GM18502 (cell line): Measurements from ENCODE around the gene STAB2.
"Not testable (repeated sequence)": the region's sequence is repeated elsewhere in the genome, so short reads cannot be mapped to it uniquely, and the experiment has no call there.

Experiments used
- ATAC-seq: cut with Tn5 transposase; IDR thresholded peaks from one replicate; pipeline ENCODE4 v1.9.1; 2021; ENCODE audit warnings: mild to moderate bottlenecking; ENCODE audit not compliant: unreplicated experiment, poor library complexity

Gene STAB2

DNA sequence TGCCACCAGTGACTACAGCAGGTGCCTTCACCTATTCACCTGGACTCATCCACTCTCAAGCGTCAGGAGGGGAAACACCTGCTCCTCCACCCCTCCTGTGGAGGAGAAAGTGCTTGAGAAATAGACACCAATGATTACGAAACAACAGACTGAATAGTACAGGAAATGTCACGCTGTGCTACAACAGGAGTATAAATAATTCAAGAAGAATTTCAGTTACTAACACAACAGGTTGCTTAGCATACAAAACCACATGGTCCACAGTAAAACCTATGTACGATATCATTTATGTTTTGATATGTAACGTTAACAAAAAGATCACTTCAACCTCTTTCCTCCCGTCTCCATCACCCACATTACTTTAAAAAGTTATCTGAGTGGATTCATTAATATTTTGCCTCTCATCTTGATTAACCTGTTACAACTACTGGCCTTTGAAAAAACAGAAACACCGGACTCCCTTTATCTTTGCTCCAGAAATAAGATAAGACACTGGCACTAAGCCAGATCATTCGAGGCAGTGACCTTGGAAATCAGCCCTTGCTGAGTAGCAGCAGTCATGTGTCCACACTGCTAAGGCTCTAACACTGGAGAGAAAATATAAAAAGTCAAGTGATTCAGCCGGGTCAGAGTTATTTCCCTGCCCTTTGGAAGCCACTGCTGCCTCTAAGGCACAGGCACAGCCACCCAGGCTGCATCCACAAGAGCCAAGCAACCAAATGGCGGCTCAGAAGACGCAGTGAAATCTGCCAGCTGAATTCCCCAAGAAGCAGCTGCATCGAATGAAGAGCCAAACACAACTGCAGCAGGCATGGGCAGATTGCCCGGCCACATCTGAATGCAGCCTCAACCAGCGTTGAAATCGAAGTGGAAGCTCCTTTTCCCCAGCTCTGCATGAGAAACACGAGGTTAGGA is 213.0 kb downstream of the STAB2 start:
- no peak for ATAC-seq

DNA sequence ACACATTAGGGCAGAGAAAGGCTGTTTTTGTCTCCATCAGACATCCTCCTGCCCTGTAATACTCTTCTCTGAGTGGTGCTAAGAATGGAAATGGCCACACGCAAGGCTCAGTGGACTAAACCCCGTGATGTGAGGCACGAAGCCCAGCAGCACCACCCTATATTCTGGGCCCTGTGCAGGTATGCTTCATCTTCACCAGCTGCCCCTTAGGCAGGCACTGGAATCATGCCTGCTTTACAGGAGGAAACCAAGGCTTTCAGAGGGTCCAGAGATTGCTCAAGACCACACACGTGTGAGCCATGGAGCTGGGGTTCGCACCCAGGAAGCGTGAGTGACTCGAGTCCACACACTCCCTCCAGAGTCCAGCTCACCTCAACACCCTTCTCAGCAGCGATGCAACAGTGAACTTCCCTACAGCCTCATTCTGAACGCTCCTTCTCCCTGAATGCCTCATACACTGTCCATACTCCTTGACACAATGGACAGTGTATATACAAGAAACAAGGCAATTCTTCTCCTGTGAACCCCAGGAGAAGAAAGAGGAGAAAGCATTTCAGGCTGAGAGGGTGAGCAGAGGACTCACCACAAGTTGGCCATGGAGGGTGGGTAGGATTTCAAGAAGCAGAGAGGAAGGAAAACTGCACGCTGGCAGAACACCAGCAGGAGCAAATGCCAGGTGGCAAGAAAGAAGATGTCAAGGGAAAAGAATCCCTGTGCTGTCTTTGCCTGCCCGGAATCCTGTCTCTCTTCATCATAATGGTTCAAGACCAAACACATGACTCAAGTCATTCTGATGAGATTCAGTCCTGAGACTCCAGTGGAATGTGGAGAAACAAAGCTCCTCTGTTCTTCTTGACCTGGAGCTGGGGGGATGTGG is 214.9 kb downstream of the STAB2 start:
- ATAC-seq = no peak

DNA sequence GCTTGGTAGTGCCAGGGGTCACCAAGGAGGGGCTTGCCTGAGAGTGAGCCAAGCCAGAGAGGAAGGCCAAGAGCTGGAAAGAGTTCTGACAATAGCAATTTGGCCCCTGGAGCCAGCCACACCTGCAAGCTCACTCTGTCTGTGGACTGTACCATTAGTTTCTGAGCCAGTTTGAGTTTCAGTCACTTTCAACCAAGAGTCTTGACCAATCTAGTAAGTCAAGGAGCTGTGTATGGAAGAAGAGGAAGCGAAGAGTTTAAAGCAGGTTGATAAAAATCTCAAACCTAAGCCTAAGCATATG is 215.5 kb downstream of the STAB2 start:
- ATAC-seq = no peak

DNA sequence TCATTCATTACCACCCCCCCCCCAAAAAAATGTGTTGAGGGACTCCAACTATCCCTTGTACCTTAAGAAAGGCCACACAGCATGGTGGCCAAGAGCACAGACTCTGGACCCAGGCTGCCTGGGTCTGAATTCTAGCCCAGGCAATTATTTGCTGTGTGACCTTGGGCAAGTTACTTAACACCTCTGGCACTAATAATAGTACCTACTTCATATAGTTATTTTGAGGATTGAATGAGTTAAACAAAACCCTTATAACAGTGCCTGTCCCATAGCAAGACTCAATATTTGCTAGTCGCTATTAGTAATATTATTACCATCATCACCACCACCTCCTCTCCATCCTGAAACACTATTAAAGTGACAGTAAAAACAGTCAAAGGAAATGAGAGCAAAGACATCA is 216.8 kb downstream of the STAB2 start:
- no peak for ATAC-seq

DNA sequence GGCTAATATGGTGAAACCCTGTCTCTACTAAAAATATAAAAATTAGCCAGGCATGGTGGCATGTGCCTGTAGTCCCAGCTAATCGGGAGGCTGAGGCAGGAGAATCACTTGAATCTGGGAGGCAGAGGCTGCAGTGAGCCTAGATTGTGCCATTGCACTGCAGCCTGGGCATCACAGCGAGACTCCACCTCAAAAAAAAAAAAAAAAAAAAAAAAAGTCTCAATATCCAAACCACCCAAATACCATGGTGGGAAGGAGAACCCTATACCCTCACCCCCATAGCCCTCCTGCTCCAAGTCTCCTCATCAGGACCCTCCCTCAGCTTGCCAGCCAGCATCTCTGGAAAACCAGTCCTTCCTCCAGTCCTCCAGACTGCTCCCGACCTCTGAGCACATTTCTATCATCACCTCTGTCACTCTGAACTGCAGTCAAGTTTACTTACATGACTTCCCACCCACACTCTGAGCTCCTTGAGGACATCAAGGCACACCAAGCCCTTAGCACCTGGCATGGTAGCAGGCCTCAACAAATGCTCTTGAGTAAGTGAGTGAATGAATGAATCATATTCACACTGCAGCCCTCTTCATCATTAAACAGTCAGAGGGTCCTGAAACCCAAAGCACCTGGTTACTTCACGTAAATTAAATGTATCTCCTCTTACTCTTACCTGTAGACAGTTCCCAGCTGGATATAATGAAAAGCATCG is 218.7 kb downstream of the STAB2 start:
- ATAC-seq = no peak

DNA sequence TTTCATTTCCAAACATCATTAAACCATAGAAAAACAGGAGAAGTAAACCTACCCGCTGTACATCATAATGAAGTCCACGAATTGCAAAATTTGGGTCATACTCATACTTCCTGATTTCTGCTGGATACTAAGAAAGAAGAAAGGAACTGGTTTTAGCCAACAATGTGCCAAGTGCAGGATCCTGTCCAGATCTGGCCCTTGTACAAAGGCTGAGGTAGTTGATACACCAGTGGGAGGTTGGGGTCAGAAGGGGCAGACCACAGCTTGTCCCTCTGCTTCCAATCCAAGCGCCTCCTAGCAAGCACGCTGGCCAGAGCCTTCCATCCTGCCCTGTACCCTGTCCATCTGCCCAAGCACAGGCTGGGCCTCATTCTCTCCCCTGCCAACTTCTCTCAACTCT is 219.7 kb downstream of the STAB2 start:
- no peak for ATAC-seq

DNA sequence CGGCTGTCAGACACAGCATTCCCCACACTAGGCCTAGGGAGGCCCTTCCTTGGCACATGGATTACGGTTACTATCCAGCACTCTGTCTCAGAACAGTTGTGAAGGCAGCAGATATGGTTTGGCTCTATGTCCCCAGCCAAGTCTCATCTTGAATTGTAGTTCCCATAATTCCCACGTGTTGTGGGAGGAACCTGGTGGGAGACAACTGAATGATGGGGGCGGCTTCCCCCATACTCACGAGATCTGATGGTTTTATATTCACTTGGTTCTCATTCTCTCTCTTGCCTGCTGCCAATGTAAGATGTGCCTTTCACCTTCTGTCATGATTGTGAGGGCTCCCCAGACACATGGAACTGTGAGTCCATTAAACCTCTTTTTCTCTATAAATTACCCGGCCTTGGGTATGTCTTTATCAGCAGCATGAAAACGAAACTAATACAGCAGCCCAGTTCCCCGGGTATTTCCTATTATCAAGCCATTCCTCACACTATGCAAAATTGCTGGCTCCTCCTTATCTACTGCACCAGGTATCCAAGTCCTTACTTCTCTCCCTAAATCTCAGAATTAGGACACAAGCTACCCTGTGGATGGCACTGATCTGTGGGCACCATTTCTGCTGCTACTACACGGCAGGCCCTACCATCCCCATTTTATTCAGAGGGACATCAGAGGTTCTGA is 220.6 kb downstream of the STAB2 start:
- no peak for ATAC-seq

DNA sequence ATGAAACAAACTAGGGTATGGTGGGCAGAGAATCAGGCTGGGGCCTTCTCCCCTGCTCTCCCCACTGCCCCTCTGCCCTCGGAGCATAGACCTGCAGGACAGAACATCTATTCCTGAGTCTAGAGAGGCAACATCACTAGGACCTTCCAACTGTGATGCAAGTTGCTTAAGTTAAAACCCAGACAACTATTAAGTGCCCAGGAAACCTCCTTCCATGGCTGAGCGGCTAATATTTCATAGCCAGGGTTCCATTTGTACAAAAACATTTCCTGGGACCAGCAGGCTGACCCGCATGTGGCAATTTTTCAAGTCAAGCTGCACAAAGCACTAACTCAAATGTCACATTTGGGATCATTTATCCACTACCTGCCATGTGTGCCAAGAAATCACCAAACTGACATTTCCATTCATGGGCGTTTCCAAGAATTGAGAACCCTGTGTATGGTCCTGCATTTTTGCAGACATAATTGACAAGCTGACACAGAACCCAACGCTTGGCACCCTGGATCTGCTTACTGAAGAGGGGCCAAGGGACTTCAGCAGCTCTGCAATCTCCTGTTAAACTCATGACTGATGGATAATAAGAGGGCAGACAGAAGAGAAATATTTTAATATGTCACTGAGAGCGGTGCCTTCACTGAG is 221.3 kb downstream of the STAB2 start:
- no peak for ATAC-seq

DNA sequence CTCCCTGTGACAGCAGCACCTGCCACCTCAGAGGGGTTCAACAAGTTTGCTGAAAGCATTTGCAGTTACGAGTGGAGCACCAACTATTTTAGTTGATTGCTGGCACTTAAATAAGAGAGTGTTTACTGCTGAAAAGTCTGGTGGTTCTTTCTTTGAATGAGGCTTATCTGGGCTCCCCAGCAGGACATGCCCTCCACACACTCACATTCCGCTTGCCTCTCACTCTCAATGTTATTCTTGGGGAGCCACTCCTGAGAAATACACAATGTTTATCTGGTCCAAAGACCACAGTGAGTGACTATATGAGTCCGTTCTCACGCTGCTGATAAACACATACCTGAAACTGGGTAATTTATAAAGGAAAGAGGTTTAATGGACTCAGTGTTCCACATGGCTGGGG is 222.1 kb downstream of the STAB2 start:
- no peak for ATAC-seq

DNA sequence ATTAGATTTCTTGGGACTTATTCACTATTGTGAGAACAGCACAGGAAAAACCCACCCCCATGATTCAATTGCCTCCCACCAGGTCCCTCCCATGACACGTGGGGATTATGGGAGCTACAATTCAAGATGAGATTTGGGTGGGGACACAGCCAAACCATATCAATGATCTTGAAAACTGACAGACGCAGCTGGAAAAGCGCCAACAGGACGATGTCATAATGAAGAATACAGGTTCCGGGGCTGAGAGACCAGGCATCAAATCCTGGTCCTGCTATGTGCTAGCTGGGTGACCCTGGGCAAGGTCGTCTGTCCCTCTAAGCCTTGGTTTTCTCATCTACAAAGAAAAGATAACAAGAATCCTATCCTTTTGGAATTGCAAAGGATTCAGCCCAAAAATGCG is 222.6 kb downstream of the STAB2 start:
- not testable (repeated sequence) for ATAC-seq

DNA sequence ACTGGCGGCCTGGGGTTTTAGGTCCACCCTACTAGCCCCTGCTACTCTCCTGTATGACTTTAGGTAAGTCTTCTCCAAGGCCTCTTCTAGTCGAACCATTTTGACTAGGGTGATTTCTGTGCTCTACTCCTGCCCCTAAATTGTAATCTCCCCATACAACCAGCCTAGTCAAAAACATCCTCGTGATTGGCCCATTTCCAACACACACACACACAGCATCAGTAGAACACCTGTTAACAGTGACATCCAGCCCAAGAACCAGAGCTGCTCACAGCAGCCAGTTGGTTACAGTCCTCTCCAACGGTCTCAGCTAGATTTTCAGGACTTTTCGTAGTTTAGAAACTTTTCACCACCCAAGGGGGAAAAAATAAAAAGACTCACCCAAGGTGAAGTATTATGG is 223.0 kb downstream of the STAB2 start:
- no peak for ATAC-seq

DNA sequence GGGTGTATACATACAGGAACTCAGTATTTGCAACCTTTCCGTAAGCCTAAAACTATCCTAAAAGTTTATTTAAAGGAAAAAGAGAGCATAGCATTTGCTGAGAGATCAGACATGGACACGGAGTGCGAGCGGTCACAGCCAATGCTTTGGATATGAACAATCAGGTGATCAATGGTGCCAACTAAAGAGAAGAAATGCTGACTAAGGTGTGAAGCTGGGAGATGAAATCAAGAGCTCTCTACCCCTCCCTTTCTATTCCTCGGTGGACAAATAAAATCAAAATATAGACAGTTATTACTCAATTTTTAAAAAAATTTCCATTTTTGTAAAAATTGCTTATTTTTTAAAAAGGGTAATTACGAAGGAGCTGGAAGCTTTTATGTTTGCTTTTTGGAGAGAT is 224.7 kb downstream of the STAB2 start:
- ATAC-seq = no peak

DNA sequence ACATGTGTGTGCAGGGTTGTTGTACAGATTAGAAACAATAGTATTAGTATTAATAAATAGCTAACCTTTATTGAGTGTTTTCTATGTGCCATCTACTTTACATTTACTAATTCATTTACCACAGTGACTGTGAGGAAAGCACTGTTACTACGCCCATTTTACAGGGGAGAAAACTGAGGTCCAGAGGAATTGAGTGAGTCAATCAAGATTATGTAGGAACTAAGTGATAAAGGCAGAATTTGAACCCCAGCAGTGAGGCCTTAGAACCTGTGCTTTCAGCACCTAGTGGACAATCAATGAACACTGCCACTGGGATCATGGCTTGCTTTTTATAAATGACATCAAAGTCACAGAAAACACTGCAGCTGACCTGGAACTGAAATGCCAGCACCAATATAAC is 225.7 kb downstream of the STAB2 start:
- ATAC-seq = no peak

DNA sequence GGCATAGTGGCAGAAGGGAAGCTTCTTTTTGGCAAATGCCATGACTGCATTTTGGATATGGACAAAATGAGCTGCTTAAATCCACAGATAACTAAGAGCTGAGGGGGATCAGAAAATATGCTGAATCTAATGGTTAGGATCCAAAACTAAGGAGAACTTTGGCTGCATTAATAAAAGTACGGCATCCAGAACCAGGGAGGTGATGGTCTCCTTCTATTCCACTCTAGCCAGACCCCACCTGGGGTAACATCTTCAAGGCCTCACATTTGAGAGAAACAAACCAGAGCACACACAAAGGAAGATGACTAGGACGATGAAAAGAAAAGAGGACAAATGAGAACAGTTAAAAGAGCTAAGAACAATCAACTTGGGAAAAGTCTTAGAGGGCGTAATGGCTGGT is 226.4 kb downstream of the STAB2 start:
- ATAC-seq = no peak

DNA sequence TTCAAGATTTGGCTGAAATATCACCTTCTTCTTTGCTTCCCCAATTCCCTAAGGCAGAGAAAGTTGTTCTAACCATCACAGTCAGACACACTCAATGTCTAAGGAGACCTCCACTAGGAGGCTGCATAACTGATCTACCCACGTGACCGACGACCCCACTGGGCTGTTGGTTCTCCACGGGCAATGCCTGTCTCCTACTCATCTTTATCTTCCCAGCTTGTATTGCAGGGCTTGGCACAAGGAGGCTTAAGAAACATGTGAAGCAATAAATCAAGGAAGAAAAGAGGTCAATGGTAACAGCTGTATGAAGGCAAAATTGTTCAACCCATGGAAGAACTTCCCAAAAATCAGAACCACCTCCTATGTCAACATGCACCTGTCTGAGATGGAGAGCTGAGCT is 226.9 kb downstream of the STAB2 start:
- ATAC-seq = no peak

DNA sequence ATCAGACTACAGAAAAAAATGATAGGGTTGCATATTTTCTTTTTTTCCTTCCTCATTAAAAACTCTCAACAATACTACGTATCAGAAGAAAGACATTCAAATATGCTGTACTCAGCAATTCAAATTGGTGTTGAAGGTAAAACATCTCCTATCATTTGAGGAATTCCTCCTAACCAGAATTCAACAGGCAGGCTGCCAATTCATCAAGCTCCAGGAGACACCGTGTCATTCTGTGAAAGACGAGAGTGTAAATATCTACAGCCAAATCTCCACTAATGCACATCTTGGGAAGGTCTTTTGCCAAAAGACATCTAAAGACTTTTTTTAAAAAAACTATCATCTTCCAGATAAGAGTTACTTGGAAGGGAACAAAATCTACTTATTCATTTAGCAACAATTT is 227.4 kb downstream of the STAB2 start:
- no peak for ATAC-seq
